ENCODE data around the gene RGR.

GRCh38 chr10:84211566-84211965 is 33.3 kb upstream of the RGR start:
- TF ChIP-seq RFX5 (IDR thresholded peaks at IDR 0.05) (no peak), POLR2A (IDR thresholded peaks at IDR 0.05; ENCODE audit: low read length) (no peak), CTCF (IDR thresholded peaks at IDR 0.05) (no peak), MAFK (IDR thresholded peaks at IDR 0.05; ENCODE audit: partially characterized antibody) (no peak), HDAC2 (IDR thresholded peaks at IDR 0.05) (no peak), MYC (IDR thresholded peaks at IDR 0.05; ENCODE audit: borderline replicate concordance, low read length) (no peak), EHMT2 (IDR thresholded peaks at IDR 0.05; ENCODE audit: low read depth) (no peak), JUN (IDR thresholded peaks at IDR 0.05) (no peak), ZFP36 (IDR thresholded peaks at IDR 0.05; ENCODE audit: borderline replicate concordance, partially characterized antibody) (no peak)
- TF ChIP-seq, protein P1, sequence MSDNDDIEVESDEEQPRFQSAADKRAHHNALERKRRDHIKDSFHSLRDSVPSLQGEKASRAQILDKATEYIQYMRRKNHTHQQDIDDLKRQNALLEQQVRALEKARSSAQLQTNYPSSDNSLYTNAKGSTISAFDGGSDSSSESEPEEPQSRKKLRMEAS (IDR thresholded peaks at IDR 0.05), result no peak
- TF ChIP-seq, protein P2, sequence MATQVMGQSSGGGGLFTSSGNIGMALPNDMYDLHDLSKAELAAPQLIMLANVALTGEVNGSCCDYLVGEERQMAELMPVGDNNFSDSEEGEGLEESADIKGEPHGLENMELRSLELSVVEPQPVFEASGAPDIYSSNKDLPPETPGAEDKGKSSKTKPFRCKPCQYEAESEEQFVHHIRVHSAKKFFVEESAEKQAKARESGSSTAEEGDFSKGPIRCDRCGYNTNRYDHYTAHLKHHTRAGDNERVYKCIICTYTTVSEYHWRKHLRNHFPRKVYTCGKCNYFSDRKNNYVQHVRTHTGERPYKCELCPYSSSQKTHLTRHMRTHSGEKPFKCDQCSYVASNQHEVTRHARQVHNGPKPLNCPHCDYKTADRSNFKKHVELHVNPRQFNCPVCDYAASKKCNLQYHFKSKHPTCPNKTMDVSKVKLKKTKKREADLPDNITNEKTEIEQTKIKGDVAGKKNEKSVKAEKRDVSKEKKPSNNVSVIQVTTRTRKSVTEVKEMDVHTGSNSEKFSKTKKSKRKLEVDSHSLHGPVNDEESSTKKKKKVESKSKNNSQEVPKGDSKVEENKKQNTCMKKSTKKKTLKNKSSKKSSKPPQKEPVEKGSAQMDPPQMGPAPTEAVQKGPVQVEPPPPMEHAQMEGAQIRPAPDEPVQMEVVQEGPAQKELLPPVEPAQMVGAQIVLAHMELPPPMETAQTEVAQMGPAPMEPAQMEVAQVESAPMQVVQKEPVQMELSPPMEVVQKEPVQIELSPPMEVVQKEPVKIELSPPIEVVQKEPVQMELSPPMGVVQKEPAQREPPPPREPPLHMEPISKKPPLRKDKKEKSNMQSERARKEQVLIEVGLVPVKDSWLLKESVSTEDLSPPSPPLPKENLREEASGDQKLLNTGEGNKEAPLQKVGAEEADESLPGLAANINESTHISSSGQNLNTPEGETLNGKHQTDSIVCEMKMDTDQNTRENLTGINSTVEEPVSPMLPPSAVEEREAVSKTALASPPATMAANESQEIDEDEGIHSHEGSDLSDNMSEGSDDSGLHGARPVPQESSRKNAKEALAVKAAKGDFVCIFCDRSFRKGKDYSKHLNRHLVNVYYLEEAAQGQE (IDR thresholded peaks at IDR 0.05), result no peak

All from A549 (cell line).